Activated CD8-positive, alpha-beta memory T cell treated with anti-CD3 and anti-CD28 coated beads, Interleukin-2, amount 50 U/mL, for 1 hour (primary cell): Measurements from ENCODE around the gene BLNK.
"Not testable (repeated sequence)": the region's sequence is repeated elsewhere in the genome, so short reads cannot be mapped to it uniquely, and the experiment has no call there.

Experiments
- DNase-seq: peaks from one replicate; pipeline ENCODE4 v3.0.0-alpha.2; 2020; ENCODE audit errors: extremely low read depth

The BLNK gene

GRCh38 chr10:96271016-96271815 is at the start of gene BLNK:
Gene BLNK, minus strand, starts transcription at chr10:96271569. Its CDS starts 171 bp downstream, at chr10:96271398.
- DNase-seq: no peak

DNA sequence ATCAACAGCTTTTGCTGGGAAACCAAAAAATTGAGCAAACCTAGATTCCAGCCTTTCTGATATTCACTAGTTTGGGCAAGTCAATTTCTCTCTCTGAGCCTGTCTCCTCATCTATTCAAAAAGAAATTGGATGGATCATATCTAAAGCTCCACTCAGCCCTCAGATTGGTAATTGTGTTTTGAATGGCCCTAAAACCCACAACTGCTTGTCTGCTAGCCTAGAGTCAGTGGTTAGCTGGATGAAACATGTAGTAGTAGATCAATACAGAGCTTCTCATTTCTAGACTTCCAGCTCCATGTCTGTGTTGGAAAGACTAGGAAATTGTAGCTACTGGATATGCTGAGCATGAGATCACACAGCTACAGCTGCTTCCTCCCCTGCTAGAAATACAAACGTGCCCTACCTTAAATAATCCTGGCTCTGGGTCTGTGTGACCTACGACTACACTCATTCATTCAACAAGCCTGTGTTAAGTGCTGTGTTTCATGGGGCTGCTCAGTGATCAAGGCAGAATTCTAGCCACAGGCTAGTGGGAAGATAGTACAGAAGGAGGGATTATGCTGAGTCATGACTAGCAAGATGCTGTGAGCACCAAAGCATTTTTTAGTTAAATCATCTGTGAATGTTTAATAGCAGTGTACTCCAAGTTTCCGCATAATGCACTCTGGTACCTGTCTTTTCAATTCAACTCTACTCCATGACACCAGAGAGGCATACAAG is 48.5 kb upstream of the BLNK start:
- DNase-seq: no peak

DNA sequence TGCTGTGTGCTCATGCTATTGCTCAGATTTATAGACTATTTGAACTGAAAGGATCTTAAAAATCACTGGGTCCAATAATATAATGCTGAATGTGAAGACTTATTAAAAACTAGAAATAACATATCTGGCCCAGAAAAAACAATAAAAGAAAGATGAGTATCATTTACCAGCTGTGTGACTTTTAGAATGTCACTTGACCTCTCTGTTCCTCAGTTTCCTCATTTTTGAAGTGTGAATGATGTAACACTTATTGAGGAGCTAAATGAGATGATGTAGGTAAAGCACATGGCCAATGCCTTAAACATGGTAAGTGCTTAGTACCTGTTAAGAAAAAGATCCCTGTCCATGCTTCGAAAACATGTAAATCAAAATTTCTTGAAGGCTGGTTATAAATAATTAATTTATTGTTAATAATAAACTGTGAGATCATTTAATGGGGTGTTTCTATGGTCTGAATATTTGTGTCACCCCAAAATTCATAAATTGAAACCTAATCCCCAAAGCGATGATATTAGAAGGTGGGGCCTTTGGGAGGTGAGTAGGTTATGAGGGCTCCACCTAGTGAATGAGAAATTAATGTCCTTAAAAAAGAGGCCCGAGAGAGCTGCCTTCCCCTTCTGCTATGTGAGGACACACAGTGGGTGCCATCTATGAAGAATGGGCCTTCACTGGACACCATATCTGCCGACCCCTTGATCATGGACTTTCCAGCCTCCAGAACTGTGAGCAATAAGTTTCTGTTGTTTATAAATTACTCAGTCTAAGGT is 45.9 kb upstream of the BLNK start:
- no peak for DNase-seq

- no peak for DNase-seq
These were observed 42.0 kb upstream of the BLNK start for GRCh38 chr10:96313344-96313743.

- no peak for DNase-seq
These were observed 39.9 kb upstream of the BLNK start for GRCh38 chr10:96311180-96311715.

GRCh38 chr10:96310321-96310669 is 38.9 kb upstream of the BLNK start:
- DNase-seq: no peak

DNA sequence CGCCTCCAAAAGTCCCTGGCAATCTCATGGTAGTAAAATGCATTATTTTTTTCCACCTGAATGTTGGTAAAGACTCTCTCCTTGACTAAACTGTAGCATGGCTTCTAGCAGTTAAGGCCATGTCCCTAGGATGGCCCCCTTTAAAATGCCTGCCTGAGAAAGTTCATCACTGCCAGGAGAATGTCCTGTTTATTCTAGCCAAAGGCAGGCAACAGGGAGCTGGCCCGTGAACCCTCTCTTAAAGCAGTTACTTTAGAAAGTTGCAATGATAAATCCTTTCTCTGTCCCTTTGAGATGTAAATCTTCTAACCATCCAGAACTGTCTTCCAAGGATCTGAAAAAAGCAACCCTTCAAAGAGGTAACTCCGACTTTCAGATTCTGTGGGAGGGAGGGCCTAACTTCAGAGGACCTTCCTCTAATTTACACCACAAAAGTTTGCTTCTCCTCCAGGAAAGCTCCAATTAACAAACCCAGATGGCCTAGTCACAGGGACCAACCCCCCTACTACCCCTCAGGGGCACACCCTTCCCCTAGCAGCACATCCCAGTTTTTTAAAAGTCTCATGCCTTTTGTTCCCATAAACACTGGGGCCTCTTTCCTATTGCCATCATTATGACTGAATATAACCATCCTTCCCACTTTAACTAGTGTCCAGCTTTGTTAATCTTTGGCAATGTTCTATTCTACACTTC is 38.4 kb upstream of the BLNK start:
- DNase-seq: no peak

- not testable (repeated sequence) for DNase-seq
These were observed 37.5 kb upstream of the BLNK start for GRCh38 chr10:96308854-96309253.

DNA sequence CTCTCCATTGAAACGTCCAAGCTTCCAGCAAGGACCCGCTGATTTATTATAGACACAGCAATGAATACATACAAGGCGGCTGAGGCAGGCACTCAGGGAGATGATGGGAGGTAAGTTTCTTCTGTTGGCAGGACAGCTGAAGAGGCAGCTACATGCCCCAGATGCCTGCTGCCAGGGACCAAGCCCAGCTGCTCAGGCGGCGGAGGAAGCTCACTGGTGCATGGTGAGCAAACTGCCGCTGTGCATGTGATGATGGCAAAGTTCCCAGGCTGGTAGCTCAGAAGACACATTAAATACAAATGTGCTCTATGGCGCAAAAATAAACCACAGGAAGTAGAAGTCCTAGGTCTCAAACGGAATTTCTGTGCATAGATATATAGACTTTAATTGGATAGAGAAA is 35.1 kb upstream of the BLNK start:
- DNase-seq: no peak

GRCh38 chr10:96305019-96305418 is 33.6 kb upstream of the BLNK start:
- DNase-seq: no peak

DNA sequence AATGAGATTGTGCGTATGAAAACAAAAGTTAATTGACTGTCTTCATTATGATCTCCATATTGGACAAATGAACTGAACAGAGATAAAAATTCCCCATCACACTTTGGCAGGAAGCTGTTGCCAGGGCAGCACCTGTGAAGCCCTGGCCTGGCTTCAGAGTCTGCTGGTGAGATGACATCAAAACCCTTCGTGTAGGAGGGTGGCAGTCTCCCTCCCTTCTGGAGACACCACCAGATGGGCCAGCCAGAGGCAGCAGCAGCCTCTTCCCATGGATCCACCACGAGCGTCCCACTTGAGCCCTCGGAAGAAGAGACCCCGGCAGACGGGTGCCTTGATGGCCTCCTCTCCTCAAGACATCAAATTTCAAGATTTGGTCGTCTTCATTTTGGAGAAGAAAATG is 32.9 kb upstream of the BLNK start, which contains the start of gene DNTT:
Gene DNTT, plus strand, starts transcription at position 205 of the 400 bp plus-strand sequence. Its CDS starts 64 bp downstream, at position 269.
- DNase-seq: no peak

- DNase-seq: no peak
These were observed 30.2 kb upstream of the BLNK start for GRCh38 chr10:96301616-96302015.

- no peak for DNase-seq
These were observed 28.0 kb upstream of the BLNK start for GRCh38 chr10:96299383-96299782.

- no peak for DNase-seq
These were observed 27.0 kb upstream of the BLNK start for GRCh38 chr10:96298362-96298761.

- no peak for DNase-seq
These were observed 26.1 kb upstream of the BLNK start for GRCh38 chr10:96297486-96297885.

- no peak for DNase-seq
These were observed 24.1 kb upstream of the BLNK start for GRCh38 chr10:96295475-96295874.

- DNase-seq: no peak
These were observed 21.9 kb upstream of the BLNK start for GRCh38 chr10:96292971-96293920.

DNA sequence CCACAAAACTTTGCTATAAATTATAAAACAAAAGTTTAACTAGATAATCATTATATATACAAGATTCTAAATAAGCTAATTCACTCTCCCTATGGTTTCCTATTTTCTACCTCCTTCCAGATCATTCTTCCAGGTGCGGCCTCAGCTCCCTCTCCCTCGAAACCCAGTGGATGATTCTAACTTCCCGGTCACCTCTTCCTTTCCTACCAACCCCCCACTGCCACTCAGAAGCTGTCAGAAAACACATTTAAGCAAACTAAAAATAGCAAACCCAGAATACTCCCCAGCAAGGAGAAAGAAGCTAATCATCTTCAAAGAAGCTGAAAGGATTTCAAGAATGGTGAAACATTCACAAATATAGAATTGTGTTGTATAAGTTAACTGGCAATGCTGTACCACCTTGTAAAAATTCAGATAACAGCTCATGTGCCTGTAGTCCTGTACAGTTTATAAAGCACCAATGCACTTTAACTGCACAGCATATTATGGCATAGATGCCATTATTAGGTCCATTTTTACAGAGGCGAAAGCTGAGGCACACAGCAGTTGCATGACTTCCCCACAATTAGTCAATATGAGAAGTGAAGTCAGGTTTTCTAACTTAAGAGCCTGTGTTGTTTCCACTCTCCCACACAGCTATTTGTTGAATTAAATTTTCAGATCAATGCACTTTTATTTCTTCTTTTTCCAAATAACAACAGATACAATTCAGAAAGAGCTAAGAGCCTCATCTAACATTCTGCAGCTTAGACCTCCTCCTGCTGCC is 19.2 kb upstream of the BLNK start:
- no peak for DNase-seq

DNA sequence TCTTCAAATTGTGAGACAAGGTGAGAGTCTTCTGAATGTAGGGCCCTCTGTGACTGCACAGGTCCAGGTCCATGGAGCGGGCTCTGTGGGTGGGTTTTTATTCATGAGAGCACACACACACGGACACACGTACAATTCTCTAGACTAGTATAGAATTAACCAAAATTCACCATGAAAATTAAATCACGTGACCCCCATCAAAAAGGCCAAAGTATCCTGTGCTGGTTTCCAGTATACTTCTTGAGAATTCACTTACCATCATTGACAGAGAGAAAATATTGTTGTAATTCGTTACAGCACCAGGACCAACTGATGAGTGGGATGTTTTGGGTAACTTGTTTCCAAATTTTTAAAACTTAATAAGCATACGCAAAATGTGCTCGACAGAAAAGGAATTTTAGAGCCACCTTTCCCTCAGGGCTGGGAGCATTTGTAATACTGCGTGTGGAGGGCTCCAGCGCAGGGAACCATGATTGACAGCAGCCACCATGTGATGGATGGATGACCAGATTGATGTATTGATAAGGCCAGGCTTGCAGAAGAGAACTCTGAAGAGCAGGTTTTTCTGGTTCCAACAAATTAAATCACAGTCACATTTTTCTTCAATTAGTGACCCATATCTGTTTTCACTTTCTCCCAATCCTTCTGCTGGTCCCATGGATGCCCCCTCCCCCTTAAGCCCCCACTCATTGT is 18.0 kb upstream of the BLNK start:
- DNase-seq: no peak
